KMS-11 (cell line): ENCODE measurements around the gene GRIA1.

ENCODE experiments used
- H2AFZ ChIP-seq: fragments of 200-600 bp; sonication (generic); 2 replicates; pipeline ENCODE4 v1.6.1; 2016; ENCODE audit warnings: antibody characterized with exemption, mixed run types, low read depth
- H3K27ac ChIP-seq: fragments of 200-600 bp; sonication (generic); 2 replicates; pipeline ENCODE4 v1.6.1; 2016; ENCODE audit warnings: mild to moderate bottlenecking, mixed run types
- H3K27me3 ChIP-seq: fragments of 200-600 bp; sonication (generic); 2 replicates; pipeline ENCODE4 v1.6.1; 2017; ENCODE audit warnings: mild to moderate bottlenecking, low read depth, mixed run types, moderate library complexity; ENCODE audit not compliant: insufficient read depth
- H3K36me3 ChIP-seq: fragments of 200-600 bp; sonication (generic); 2 replicates; pipeline ENCODE4 v1.6.1; 2017; ENCODE audit warnings: mild to moderate bottlenecking, mixed run types; ENCODE audit not compliant: insufficient read depth
- H3K4me1 ChIP-seq: fragments of 200-600 bp; sonication (generic); 2 replicates; pipeline ENCODE4 v1.6.1; 2016; ENCODE audit warnings: mild to moderate bottlenecking, low read depth, mixed run types; ENCODE audit not compliant: poor library complexity, severe bottlenecking
- H3K4me2 ChIP-seq: fragments of 200-600 bp; sonication (generic); 2 replicates; pipeline ENCODE4 v1.7.0; 2016; ENCODE audit warnings: mild to moderate bottlenecking, mixed run types
- H3K4me3 ChIP-seq: fragments of 200-600 bp; sonication (generic); IDR thresholded peaks from 2 replicates; pipeline ENCODE4 v1.6.1; 2017; ENCODE audit warnings: low read depth, low read length, mixed read lengths; ENCODE audit not compliant: insufficient read depth
- H3K79me2 ChIP-seq: fragments of 200-600 bp; sonication (generic); 2 replicates; pipeline ENCODE4 v1.6.1; 2016; ENCODE audit warnings: low read depth, mixed run types; ENCODE audit not compliant: insufficient read depth
- H3K9ac ChIP-seq: fragments of 200-600 bp; sonication (generic); 2 replicates; pipeline ENCODE4 v1.6.1; 2016; ENCODE audit warnings: mild to moderate bottlenecking, mixed run types
- H4K20me1 ChIP-seq: fragments of 200-600 bp; sonication (generic); 2 replicates; pipeline ENCODE4 v1.6.1; 2016; ENCODE audit warnings: mild to moderate bottlenecking, mixed run types; ENCODE audit not compliant: insufficient read depth
- CTCF ChIP-seq: fragments of 200-600 bp; sonication (generic); conservative IDR thresholded peaks from 2 replicates; pipeline ENCODE4 v1.6.1; 2017; ENCODE audit warnings: low read depth, mild to moderate bottlenecking, antibody characterized with exemption, low read length, moderate library complexity, mixed read lengths

The GRIA1 gene

GRCh38 chr5:153690236-153690635 is 199.8 kb downstream of the GRIA1 start:
- Histone ChIP-seq H4K20me1 (no peaks in the 10 kb centered on the region), H3K4me3 (no peak overlapping the region), H3K4me2 (no peak overlapping the region), H2AFZ (no peak overlapping the region), H3K9ac (no peak overlapping the region), H3K27me3 (no peaks in the 10 kb centered on the region), H3K79me2 (no peaks in the 10 kb centered on the region), H3K27ac (no peak overlapping the region), H3K4me1 (no peaks in the 10 kb centered on the region), H3K36me3 (no peaks in the 10 kb centered on the region)
- TF ChIP-seq CTCF = no peak

DNA sequence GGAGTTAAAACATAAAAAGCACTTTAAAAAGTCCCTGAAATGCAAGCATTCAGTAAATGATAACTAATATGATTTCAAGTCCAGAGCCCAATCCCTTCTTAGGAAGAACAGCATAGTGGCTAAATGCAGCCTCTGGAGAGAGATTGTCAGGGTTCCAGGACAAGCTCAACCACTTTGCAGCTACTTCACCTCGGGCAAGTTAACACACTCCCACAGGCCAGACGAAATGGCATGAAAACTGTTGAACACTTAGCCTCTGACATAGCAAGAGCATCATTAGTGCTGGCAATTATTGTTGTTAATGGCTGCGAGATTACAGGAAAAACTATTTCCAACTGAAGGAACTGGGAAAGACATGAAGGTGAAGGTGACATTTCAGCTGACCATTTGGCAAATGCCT is 205.8 kb downstream of the GRIA1 start:
- H3K4me1 ChIP-seq = no peaks in the 10 kb centered on the region
- H3K9ac ChIP-seq = no peak overlapping the region
- H3K4me3 ChIP-seq = no peak overlapping the region
- no peaks in the 10 kb centered on the region for H3K27me3 ChIP-seq
- H3K4me2 ChIP-seq = no peak overlapping the region
- H4K20me1 ChIP-seq = no peaks in the 10 kb centered on the region
- no peaks in the 10 kb centered on the region for H3K79me2 ChIP-seq
- H3K27ac ChIP-seq = no peak overlapping the region
- H2AFZ ChIP-seq = no peak overlapping the region
- H3K36me3 ChIP-seq = no peaks in the 10 kb centered on the region
- no peak for TF ChIP-seq CTCF

DNA sequence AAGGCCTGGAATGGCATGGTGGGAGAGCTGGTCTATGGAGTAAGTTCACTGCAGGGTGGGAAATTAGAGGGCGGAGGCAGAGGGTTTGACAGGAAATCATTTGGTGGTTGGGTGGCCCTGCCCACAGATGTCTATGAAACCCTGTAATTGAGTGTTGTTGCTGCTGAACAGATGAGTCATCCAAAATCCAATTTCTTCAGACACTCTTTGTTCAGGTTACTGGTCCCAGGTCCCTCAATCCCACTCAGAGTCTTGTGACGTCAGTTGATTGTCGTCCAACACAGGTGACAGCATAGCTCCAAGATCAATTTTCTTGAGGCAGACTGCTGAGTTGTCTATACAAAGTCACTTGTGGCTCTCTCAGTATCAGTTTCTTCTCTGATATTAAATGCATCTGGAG is 208.6 kb downstream of the GRIA1 start:
- no peak for TF ChIP-seq CTCF
- no peak overlapping the region for H3K4me2 ChIP-seq
- H3K4me3 ChIP-seq = no peak overlapping the region
- H3K79me2 ChIP-seq = no peaks in the 10 kb centered on the region
- H3K9ac ChIP-seq = no peak overlapping the region
- H3K27me3 ChIP-seq = no peaks in the 10 kb centered on the region
- no peaks in the 10 kb centered on the region for H4K20me1 ChIP-seq
- no peak overlapping the region for H3K27ac ChIP-seq
- no peaks in the 10 kb centered on the region for H3K36me3 ChIP-seq
- no peak overlapping the region for H2AFZ ChIP-seq
- no peaks in the 10 kb centered on the region for H3K4me1 ChIP-seq

GRCh38 chr5:153700940-153701339 is 210.5 kb downstream of the GRIA1 start:
- no peaks in the 10 kb centered on the region for H3K4me1 ChIP-seq
- H2AFZ ChIP-seq = no peak overlapping the region

More at GRCh38 chr5:153700940-153701339, 210.5 kb downstream of the GRIA1 start:
- no peaks in the 10 kb centered on the region for H3K27me3 ChIP-seq
- TF ChIP-seq CTCF = no peak
- H3K79me2 ChIP-seq = no peaks in the 10 kb centered on the region
- no peak overlapping the region for H3K4me3 ChIP-seq
- no peak overlapping the region for H3K9ac ChIP-seq
- no peak overlapping the region for H3K27ac ChIP-seq
- H3K36me3 ChIP-seq = no peaks in the 10 kb centered on the region
- H4K20me1 ChIP-seq = no peaks in the 10 kb centered on the region
- no peak overlapping the region for H3K4me2 ChIP-seq
